ENCODE measurements around the gene TLCD3A.
A peak's percentile ranks its signal among the peaks of the same experiment; 100 is the strongest.
"Not testable (repeated sequence)": the region's sequence is repeated elsewhere in the genome, so short reads cannot be mapped to it uniquely, and the experiment has no call there.

TLCD3A gene

GRCh38 chr17:778096-778495, 45.7 kb downstream of the TLCD3A start:
- peaks cover 64% of the 10 kb centered on the region for H3K36me3 Mint-ChIP-seq (ENCODE audit: low read depth)
- H3K27ac Mint-ChIP-seq: no peak overlapping the region
- ATAC-seq (no peak), DNase-seq (no peak)
- H3K4me3 Mint-ChIP-seq: no peak overlapping the region
- no peaks in the 10 kb centered on the region for H3K27me3 Mint-ChIP-seq
- H3K9me3 Mint-ChIP-seq: no peaks in the 10 kb centered on the region
- H3K4me1 Mint-ChIP-seq: peaks cover 42% of the 10 kb centered on the region

DNA sequence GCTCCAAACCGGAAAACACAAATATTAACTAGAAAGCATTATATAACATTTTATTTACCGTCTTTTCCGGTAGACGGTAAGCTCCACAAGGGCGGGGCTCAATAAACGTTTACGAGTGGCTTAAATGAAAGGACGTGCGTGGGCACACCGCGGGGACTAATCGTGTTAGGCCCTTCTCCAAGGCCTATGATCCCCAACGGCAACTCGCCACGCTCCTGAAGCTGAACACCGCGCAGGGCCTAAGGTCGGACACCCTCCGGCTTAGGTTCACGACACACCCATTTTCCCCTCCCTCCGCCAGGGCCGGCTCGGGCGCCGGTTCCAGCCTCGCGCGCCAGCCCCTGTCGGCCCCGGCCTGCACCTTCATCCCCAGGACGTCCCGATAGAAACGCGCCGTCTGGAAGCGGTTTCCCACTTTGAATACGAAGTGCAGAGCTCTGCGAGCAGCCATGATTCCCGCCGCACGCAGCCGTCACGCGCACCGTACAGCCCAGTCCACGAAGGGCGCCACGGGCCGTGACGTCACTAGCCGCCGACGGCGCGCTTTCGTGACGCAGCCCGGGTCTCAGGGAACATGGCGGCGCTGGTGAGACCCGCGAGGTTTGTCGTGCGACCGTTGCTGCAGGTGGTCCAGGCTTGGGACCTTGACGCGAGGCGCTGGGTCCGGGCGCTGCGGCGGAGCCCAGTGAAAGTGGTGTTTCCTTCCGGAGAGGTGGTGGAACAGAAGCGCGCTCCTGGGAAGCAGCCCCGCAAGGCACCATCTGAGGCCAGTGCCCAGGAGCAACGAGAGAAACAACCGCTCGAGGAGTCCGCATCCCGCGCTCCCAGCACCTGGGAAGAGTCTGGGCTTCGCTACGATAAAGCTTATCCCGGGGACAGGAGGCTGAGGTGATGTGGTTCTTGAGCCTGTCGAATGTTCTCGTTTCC, 49.7 kb downstream of the TLCD3A start, which contains the start of the genes GLOD4 and MRM3:
GLOD4 (minus strand) TSS at position 476 of the 927 bp plus-strand sequence; CDS start at position 451, 25 bp downstream.
MRM3 (plus strand) TSS at position 549 of the 927 bp plus-strand sequence; CDS start at position 575, 26 bp downstream.
- no peaks in the 10 kb centered on the region for H3K9me3 Mint-ChIP-seq
- H3K4me1 Mint-ChIP-seq: peaks cover 45% of the 10 kb centered on the region
- peak; percentile 94 for ATAC-seq
- H3K27me3 Mint-ChIP-seq: no peaks in the 10 kb centered on the region
- H3K27ac Mint-ChIP-seq: peak within 1 kb of the TSS; percentile 97
- peaks cover 35% of the 10 kb centered on the region for H3K36me3 Mint-ChIP-seq (ENCODE audit: low read depth)
- peak; percentile 96 for DNase-seq
- H3K4me3 Mint-ChIP-seq: peak within 1 kb of the TSS; percentile 97

DNA sequence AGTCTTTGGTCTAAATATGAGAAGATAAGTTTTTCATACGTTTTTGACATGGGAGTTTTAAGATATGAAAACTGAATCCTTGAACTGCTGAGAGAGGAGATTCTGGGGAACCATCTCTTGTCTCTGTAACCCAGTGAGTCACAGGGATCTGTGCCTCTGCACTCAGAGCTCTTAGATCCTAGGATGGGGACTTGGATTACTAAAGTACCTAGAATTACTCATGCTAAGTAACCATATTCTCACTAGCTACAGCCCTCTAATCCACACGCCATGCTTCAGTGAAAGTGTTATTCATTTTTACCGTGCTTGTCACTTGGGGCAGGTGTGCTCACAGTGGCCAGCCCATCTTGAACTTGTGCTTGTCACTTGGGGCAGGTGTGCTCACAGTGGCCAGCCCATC, 51.7 kb downstream of the TLCD3A start:
- Mint-ChIP-seq H3K4me1 (peaks cover 40% of the 10 kb centered on the region), H3K36me3 (ENCODE audit: low read depth) (peaks cover 27% of the 10 kb centered on the region), H3K9me3 (no peaks in the 10 kb centered on the region), H3K4me3 (peak overlapping the region; percentile 97), H3K27ac (peak overlapping the region; percentile 82), H3K27me3 (no peaks in the 10 kb centered on the region)
- ATAC-seq (peak; percentile 50), DNase-seq (no peak)

GRCh38 chr17:785901-786300, 53.5 kb downstream of the TLCD3A start:
- Mint-ChIP-seq H3K4me1 (peaks cover 35% of the 10 kb centered on the region), H3K36me3 (ENCODE audit: low read depth) (peaks cover 28% of the 10 kb centered on the region)
- not testable (repeated sequence) for DNase-seq, ATAC-seq, H3K9me3 Mint-ChIP-seq, H3K27me3 Mint-ChIP-seq, H3K27ac Mint-ChIP-seq, H3K4me3 Mint-ChIP-seq

- DNase-seq (no peak), ATAC-seq (no peak)
- Mint-ChIP-seq H3K27me3 (no peaks in the 10 kb centered on the region), H3K4me3 (no peak overlapping the region), H3K9me3 (no peaks in the 10 kb centered on the region), H3K27ac (no peak overlapping the region), H3K36me3 (ENCODE audit: low read depth) (peaks cover 35% of the 10 kb centered on the region), H3K4me1 (peaks cover 23% of the 10 kb centered on the region)
These were observed 55.3 kb downstream of the TLCD3A start for GRCh38 chr17:787641-788221.

DNA sequence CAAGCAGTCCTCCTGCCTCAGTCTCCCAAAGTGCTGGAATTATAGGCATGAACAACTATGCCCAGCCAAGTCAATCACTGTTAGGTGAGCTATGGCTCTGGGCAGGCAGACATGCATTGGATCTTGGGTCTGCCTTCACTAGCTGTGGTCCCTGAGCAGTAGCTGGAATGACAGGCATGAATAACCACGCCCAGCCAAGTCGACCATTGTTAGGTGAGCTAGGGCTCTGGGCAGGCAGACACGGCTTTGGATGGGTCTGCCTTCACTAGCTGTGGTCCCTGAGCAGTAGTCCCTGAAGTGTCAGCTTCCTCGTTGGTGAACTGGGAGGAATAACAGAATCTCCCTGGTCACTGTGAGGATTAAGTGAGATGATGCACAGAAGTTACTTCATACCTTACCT, 56.2 kb downstream of the TLCD3A start:
- Mint-ChIP-seq H3K9me3 (no peaks in the 10 kb centered on the region), H3K4me1 (peaks cover 16% of the 10 kb centered on the region), H3K27me3 (no peaks in the 10 kb centered on the region), H3K27ac (no peak overlapping the region), H3K36me3 (ENCODE audit: low read depth) (peaks cover 30% of the 10 kb centered on the region), H3K4me3 (no peak overlapping the region)
- DNase-seq (no peak), ATAC-seq (no peak)

DNA sequence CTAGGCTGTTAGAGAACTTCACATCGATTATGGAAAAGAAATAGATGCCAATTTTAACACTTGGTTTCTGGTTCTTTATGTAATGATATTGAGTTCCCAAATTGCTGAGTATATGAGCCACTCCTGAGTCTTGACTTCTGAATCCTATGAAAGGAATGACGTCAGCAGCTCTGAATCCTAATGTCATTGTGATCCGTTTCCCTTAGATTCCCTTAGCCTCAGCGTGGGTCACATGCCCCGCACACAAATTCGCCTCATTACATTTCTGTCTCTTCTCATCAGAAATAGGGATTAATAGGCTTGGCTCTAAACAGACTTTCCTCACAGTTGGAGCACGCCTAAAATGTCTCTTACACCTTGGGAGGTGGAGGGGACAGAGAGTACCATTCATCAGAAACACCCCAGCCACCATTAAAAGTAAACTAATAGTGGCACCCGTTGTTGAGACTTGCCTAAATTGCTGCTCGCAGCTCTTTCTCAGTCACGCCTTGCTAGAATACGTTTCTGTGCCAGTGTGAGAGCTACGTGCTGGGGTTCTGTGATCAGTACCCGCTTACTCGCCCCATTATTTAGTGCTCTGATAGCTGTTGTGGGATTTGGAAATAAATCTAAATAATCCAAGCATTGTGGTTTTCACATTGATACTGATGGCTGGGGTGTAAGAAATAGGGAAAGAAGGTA, 56.9 kb downstream of the TLCD3A start:
- DNase-seq (no peak), ATAC-seq (no peak)
- Mint-ChIP-seq H3K27ac (no peak overlapping the region), H3K9me3 (no peaks in the 10 kb centered on the region), H3K36me3 (ENCODE audit: low read depth) (peaks cover 26% of the 10 kb centered on the region), H3K27me3 (no peaks in the 10 kb centered on the region), H3K4me3 (no peak overlapping the region), H3K4me1 (peaks cover 9% of the 10 kb centered on the region)

GRCh38 chr17:789931-790873, 57.8 kb downstream of the TLCD3A start:
- ATAC-seq, H3K27me3 Mint-ChIP-seq, DNase-seq, H3K4me1 Mint-ChIP-seq, H3K27ac Mint-ChIP-seq, H3K9me3 Mint-ChIP-seq, H3K4me3 Mint-ChIP-seq: not testable (repeated sequence)
- peaks cover 26% of the 10 kb centered on the region for H3K36me3 Mint-ChIP-seq (ENCODE audit: low read depth)

GRCh38 chr17:790874-791247, 58.5 kb downstream of the TLCD3A start:
- not testable (repeated sequence) for H3K9me3 Mint-ChIP-seq, H3K27ac Mint-ChIP-seq, H3K4me3 Mint-ChIP-seq, ATAC-seq, H3K4me1 Mint-ChIP-seq, DNase-seq, H3K27me3 Mint-ChIP-seq
- H3K36me3 Mint-ChIP-seq (ENCODE audit: low read depth): peaks cover 26% of the 10 kb centered on the region

GRCh38 chr17:791829-792228, 59.4 kb downstream of the TLCD3A start:
- DNase-seq (no peak), ATAC-seq (no peak)
- Mint-ChIP-seq H3K4me1 (peaks cover 6% of the 10 kb centered on the region), H3K27ac (no peak overlapping the region), H3K4me3 (no peak overlapping the region), H3K9me3 (no peaks in the 10 kb centered on the region), H3K27me3 (no peaks in the 10 kb centered on the region), H3K36me3 (ENCODE audit: low read depth) (peaks cover 26% of the 10 kb centered on the region)

DNA sequence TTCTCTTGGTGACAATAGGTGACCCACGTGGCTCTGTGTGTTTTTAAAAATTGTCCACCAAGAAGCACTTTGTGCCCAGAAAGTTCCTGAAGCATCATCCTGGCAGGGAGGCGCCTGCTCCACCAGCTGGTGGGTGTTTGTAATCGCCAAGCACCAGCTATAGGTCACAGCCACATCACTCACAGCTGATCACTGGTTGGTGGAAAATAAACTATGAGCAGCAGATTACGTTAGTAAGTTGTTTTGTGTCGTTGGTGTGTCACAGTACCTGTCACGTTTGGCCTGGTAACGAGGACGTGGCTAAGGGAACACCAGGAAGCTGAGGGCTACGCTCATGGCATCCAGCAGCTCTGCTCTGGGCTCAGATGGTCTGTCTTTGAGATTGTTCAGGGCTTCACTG, 59.9 kb downstream of the TLCD3A start:
- Mint-ChIP-seq H3K36me3 (ENCODE audit: low read depth) (peaks cover 24% of the 10 kb centered on the region), H3K4me3 (no peak overlapping the region), H3K4me1 (peaks cover 6% of the 10 kb centered on the region)

More for the DNA sequence above, 59.9 kb downstream of the TLCD3A start:
- no peaks in the 10 kb centered on the region for H3K9me3 Mint-ChIP-seq
- no peak overlapping the region for H3K27ac Mint-ChIP-seq
- H3K27me3 Mint-ChIP-seq: no peaks in the 10 kb centered on the region
- no peak for ATAC-seq
- DNase-seq: no peak
